ENCODE results near the gene SLC11A2. TPM values are rescaled to one million over a fixed set of nuclear protein-coding genes. Genes with fewer than 3 reads are reported as not detected.

Gene SLC11A2
- total and polyA plus RNA-seq, 2 of the 8 experiments (the other 6 are each of a cell fraction or from before 2014, with no cell fraction given), result 55.0 to 61.5 TPM

DNA sequence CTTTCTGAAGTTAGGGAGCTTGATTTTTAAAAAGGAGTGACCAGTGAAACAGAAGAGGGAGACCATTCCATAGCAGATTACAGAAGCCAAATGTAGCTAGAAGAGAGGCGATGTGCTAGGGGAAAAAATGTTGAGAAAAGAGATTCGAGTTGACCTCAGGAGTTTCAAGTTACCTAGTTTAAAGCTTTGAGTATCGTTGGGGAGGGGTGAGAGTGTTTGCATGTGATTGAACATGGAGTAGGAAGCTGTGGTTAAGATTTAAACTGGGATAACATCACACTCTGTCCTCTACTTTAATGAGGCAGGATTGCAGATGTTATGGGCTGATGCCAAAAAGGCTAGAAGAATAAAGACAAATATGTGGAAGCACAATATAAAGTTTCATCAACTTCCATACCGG is 25.6 kb upstream of the SLC11A2 start:
- Histone ChIP-seq H3K4me3 (ENCODE audit: extremely low read depth in 1 of 4, insufficient read depth in 2 of 4, low read depth in 3 of 4, low read length in 4 of 4) (no peak overlapping the region), H3K4me2 (ENCODE audit: insufficient read depth in 1 of 2, low read depth in 2 of 2, low read length in 2 of 2) (no peak overlapping the region), H2BK15ac (ENCODE audit: low read length) (no peak overlapping the region), H3K4ac (replicated peaks; ENCODE audit: insufficient read length, low read depth, low read length) (no peak overlapping the region), H3K9ac (replicated peaks in 1 of 4; ENCODE audit: extremely low read depth in 1 of 4, low read depth in 3 of 4, low read length in 3 of 4) (no peak overlapping the region), H3K27ac (ENCODE audit: low read depth, low read length) (no peak overlapping the region), H2BK12ac (ENCODE audit: low read depth, low read length) (0 out of 2 replicates have a peak overlapping the region, but pooled peaks have one; percentile 9), H4K8ac (ENCODE audit: extremely low read depth, insufficient read depth, low read length) (no peak overlapping the region), H4K20me1 (replicated peaks in 1 of 2; ENCODE audit: control insufficient read depth in 1 of 2, insufficient read depth in 2 of 2, low read length in 2 of 2) (peaks cover 0 to 3% of the 10 kb centered on the region in 2 experiments), H2BK5ac (ENCODE audit: low read depth, low read length) (no peak overlapping the region), H3K79me2 (ENCODE audit: control insufficient read depth in 1 of 2, insufficient read depth in 2 of 2, low read length in 2 of 2) (peaks cover 0 to 15% of the 10 kb centered on the region in 2 experiments; a peak in 1 of 4 replicates), H3K56ac (replicated peaks; ENCODE audit: insufficient read length, low read depth, low read length) (no peak overlapping the region), H3K79me1 (ENCODE audit: low read depth, low read length) (peaks cover 2% of the 10 kb centered on the region; the same call in 1 of the 2 replicates), H2BK20ac (ENCODE audit: low read length) (no peak overlapping the region), H3K4me1 (replicated peaks in 1 of 4; ENCODE audit: control insufficient read depth in 3 of 4, insufficient read depth in 4 of 4, low read length in 3 of 4) (peaks cover 0 to 4% (median 1%) of the 10 kb centered on the region in 4 experiments; a peak in 3 of 7 replicates), H2AK5ac (ENCODE audit: low read depth, low read length) (no peak overlapping the region), H3K36me3 (ENCODE audit: control insufficient read depth in 2 of 4, insufficient read depth in 4 of 4, low read length in 3 of 4) (peaks cover 6 to 34% (median 26%) of the 10 kb centered on the region in 4 experiments), H2AFZ (ENCODE audit: low read length) (no peak overlapping the region), H3K23me2 (ENCODE audit: low read depth, low read length) (peaks cover 7% of the 10 kb centered on the region), H3K23ac (ENCODE audit: insufficient read length) (no peak overlapping the region), H3K9me3 (ENCODE audit: insufficient read depth in 2 of 2, low read depth in 1 of 2, low read length in 1 of 2) (no peaks in the 10 kb centered on the region), H3K18ac (ENCODE audit: extremely low read depth, low read length) (no peak overlapping the region), H3K27me3 (replicated peaks in 1 of 4; ENCODE audit: control insufficient read depth in 3 of 4, extremely low read depth in 1 of 4, insufficient read depth in 3 of 4, low read length in 3 of 4) (no peaks in the 10 kb centered on the region), H3K14ac (ENCODE audit: insufficient read length) (no peak overlapping the region), H4K5ac (ENCODE audit: insufficient read length, low read depth, low read length) (no peak overlapping the region), H2BK120ac (replicated peaks; ENCODE audit: low read depth, low read length) (no peak overlapping the region), H4K91ac (replicated peaks; ENCODE audit: insufficient read length, low read length) (no peak overlapping the region)
- CTCF ChIA-PET (ENCODE audit: partially characterized antibody), result interaction anchor here (0.6 to 0.8 kb wide), 3 partner anchors 11 to 287 kb away, joined by 3 to 4 read pairs (median 3); no protein-coding TSS in a partner anchor
- 87% methylated on average over 4 of the region's 4 CpGs; no CpG with 5 or more reads in 1 of the 2 experiments for WGBS, 2 experiments (ENCODE audit: extremely low coverage in 1 of 2, insufficient coverage in 1 of 2, insufficient read length in 1 of 2, insufficient replicate concordance in 2 of 2, low coverage in 1 of 2, low lambda C conversion rate in 2 of 2, missing lambda C conversion rate in 1 of 2)
- FAIRE-seq, result no peak
- TF ChIP-seq, protein P1, sequence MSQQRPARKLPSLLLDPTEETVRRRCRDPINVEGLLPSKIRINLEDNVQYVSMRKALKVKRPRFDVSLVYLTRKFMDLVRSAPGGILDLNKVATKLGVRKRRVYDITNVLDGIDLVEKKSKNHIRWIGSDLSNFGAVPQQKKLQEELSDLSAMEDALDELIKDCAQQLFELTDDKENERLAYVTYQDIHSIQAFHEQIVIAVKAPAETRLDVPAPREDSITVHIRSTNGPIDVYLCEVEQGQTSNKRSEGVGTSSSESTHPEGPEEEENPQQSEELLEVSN (IDR thresholded peaks at IDR 0.05), result no peak
- no peak for TF ChIP-seq CREB1 (IDR thresholded peaks at IDR 0.05)
- TF ChIP-seq NRF1 (IDR thresholded peaks at IDR 0.05; ENCODE audit: low read depth, low read length), result no peak
- no peak for TF ChIP-seq CHD1 (IDR thresholded peaks at IDR 0.05; ENCODE audit: low read depth, low read length)
- TF ChIP-seq EGR1 (IDR thresholded peaks at IDR 0.05; ENCODE audit: borderline replicate concordance, low read depth, low read length), result no peak
- no peak for TF ChIP-seq JUND (IDR thresholded peaks at IDR 0.05; ENCODE audit: low read length)
- DNase-seq (ENCODE audit: low read depth in 1 of 2, low spot score in 2 of 2), result no peak
- POLR2A ChIA-PET (ENCODE audit: partially characterized antibody), result interaction anchor here (0.8 to 1.7 kb wide), 7 partner anchors 10 to 180 kb away, joined by 3 to 9 read pairs (median 3); partner anchors contain the start of genes CSRNP2 and POU6F1

All from H1 (cell line).